H9 (cell line): Measurements from ENCODE around the gene LRRFIP2. TPM values are rescaled to one million over a fixed set of nuclear protein-coding genes. Genes with fewer than 3 reads are reported as not detected.

ENCODE experiments used
- DNase-seq: peaks from one replicate; pipeline ENCODE4 v3.0.0-alpha.2; 2017
- H2AFZ ChIP-seq: one replicate; pipeline ENCODE4 v1.6.1; 2013; ENCODE audit warnings: mild to moderate bottlenecking, low read length, control low read depth, moderate library complexity
- H2AK5ac ChIP-seq: 2 replicates; pipeline ENCODE4 v1.6.1; 2013; ENCODE audit warnings: low read length, control low read depth, mixed read lengths; ENCODE audit not compliant: insufficient read length
- H2BK120ac ChIP-seq: one replicate; pipeline ENCODE4 v1.6.1; 2013; ENCODE audit warnings: low read depth, mild to moderate bottlenecking, low read length, control low read depth, inconsistent platforms; ENCODE audit not compliant: poor library complexity, severe bottlenecking
- H2BK12ac ChIP-seq: 2 replicates; pipeline ENCODE4 v1.6.1; 2013; ENCODE audit warnings: low read length, control low read depth, mixed read lengths, low read depth; ENCODE audit not compliant: insufficient read length
- H2BK15ac ChIP-seq: 2 replicates; pipeline ENCODE4 v1.6.1; 2013; ENCODE audit warnings: low read depth, low read length, control low read depth
- H2BK20ac ChIP-seq: one replicate; pipeline ENCODE4 v1.6.1; 2013; ENCODE audit warnings: low read depth, mild to moderate bottlenecking, low read length, control low read depth, inconsistent platforms; ENCODE audit not compliant: poor library complexity, severe bottlenecking
- H2BK5ac ChIP-seq: 2 replicates; pipeline ENCODE4 v1.6.1; 2013; ENCODE audit warnings: low read length, control low read depth, mixed read lengths; ENCODE audit not compliant: insufficient read length
- H3K14ac ChIP-seq: 2 replicates; pipeline ENCODE4 v1.6.1; 2013; ENCODE audit warnings: low read length, control low read depth; ENCODE audit not compliant: insufficient read depth
- H3K18ac ChIP-seq: 2 replicates; pipeline ENCODE4 v1.6.1; 2013; ENCODE audit warnings: low read depth, mild to moderate bottlenecking, mixed read lengths, low read length, control low read depth; ENCODE audit not compliant: insufficient read length
- H3K23ac ChIP-seq: 2 replicates; pipeline ENCODE4 v1.6.1; 2013; ENCODE audit warnings: low read length, control low read depth, mixed read lengths, low read depth; ENCODE audit not compliant: insufficient read length
- H3K23me2 ChIP-seq: 2 replicates; pipeline ENCODE4 v1.6.1; 2013; ENCODE audit warnings: low read depth, mild to moderate bottlenecking, mixed read lengths, low read length, control low read depth; ENCODE audit not compliant: insufficient read length, poor library complexity, severe bottlenecking
- H3K27ac ChIP-seq: 2 replicates; pipeline ENCODE4 v1.5.1; 2013; ENCODE audit warnings: low read length, control low read depth, mixed read lengths, low read depth; ENCODE audit not compliant: insufficient read length
- H3K27me3 ChIP-seq: 2 replicates; pipeline ENCODE4 v1.6.1; 2013; ENCODE audit warnings: low read length, control low read depth, inconsistent platforms; ENCODE audit not compliant: insufficient read depth
- H3K4ac ChIP-seq: 2 replicates; pipeline ENCODE4 v1.6.1; 2013; ENCODE audit warnings: low read depth, mild to moderate bottlenecking, control low read depth, inconsistent platforms, low read length, moderate library complexity
- H3K4me1 ChIP-seq: 2 replicates; pipeline ENCODE4 v1.6.1; 2013; ENCODE audit warnings: low read length, control low read depth, inconsistent platforms; ENCODE audit not compliant: insufficient read depth
- H3K4me2 ChIP-seq: 2 replicates; pipeline ENCODE4 v1.6.1; 2013; ENCODE audit warnings: low read length, control low read depth, mixed read lengths; ENCODE audit not compliant: insufficient read length, insufficient read depth
- H3K56ac ChIP-seq: 2 replicates; pipeline ENCODE4 v1.6.1; 2013; ENCODE audit warnings: low read depth, mild to moderate bottlenecking, mixed read lengths, low read length, control low read depth; ENCODE audit not compliant: insufficient read length
- H3K79me1 ChIP-seq: 2 replicates; pipeline ENCODE4 v1.6.1; 2013; ENCODE audit warnings: low read depth, mild to moderate bottlenecking, moderate library complexity, low read length, control low read depth, inconsistent platforms; ENCODE audit not compliant: insufficient read depth, poor library complexity, severe bottlenecking
- H3K79me2 ChIP-seq: 2 replicates; pipeline ENCODE4 v1.6.1; 2013; ENCODE audit warnings: low read length, control low read depth, inconsistent platforms; ENCODE audit not compliant: insufficient read depth
- H3K9ac ChIP-seq: 2 replicates; pipeline ENCODE4 v1.6.1; 2013; ENCODE audit warnings: low read length, control low read depth, mixed read lengths; ENCODE audit not compliant: insufficient read length; ENCODE audit errors: extremely low read depth
- H3K9me3 ChIP-seq: one replicate; pipeline ENCODE4 v1.6.1; 2013; ENCODE audit warnings: low read depth, low read length, inconsistent platforms; ENCODE audit not compliant: control insufficient read depth
- H3T11ph ChIP-seq: one replicate; pipeline ENCODE4 v1.6.1; 2013; ENCODE audit warnings: mild to moderate bottlenecking, low read length, control low read depth, inconsistent platforms
- H4K20me1 ChIP-seq: one replicate; pipeline ENCODE4 v1.6.1; 2013; ENCODE audit not compliant: control insufficient read depth, insufficient read length, insufficient read depth
- H4K5ac ChIP-seq: 2 replicates; pipeline ENCODE4 v1.6.1; 2013; ENCODE audit warnings: low read depth, mild to moderate bottlenecking, mixed read lengths, low read length, control low read depth; ENCODE audit not compliant: insufficient read length
- H4K8ac ChIP-seq: replicated peaks from 2 replicates; pipeline ENCODE4 v1.6.1; 2013; ENCODE audit warnings: low read length, control low read depth, mixed read lengths, low read depth; ENCODE audit not compliant: insufficient read length
- H4K91ac ChIP-seq: 2 replicates; pipeline ENCODE4 v1.6.1; 2013; ENCODE audit warnings: low read depth, mild to moderate bottlenecking, moderate library complexity, mixed read lengths, low read length, control low read depth; ENCODE audit not compliant: insufficient read length
- H3K27ac Mint-ChIP-seq, 3 experiments: 2 replicates in 2 of 3; 3 replicates in 1 of 3; pipeline ENCODE4 v1.8.0; 2020 to 2021; ENCODE audit warnings: mixed read lengths in 3 of 3, mild to moderate bottlenecking in 1 of 3, moderate library complexity in 1 of 3
- H3K27me3 Mint-ChIP-seq: 2 replicates; pipeline ENCODE4 v1.8.0; 2021; ENCODE audit warnings: low read depth, mild to moderate bottlenecking, moderate library complexity, mixed read lengths
- H3K36me3 Mint-ChIP-seq, 3 experiments: 2 replicates in 2 of 3; 3 replicates in 1 of 3; pipeline ENCODE4 v1.8.0; 2020 to 2021; ENCODE audit warnings: low read depth in 3 of 3, mixed read lengths in 3 of 3; ENCODE audit not compliant: insufficient read depth in 1 of 3
- H3K4me1 Mint-ChIP-seq, 2 experiments: 2 replicates each; pipeline ENCODE4 v1.8.0; 2020; ENCODE audit warnings: mixed read lengths in 2 of 2
- H3K4me3 Mint-ChIP-seq, 2 experiments: 2 replicates in 1 of 2; 3 replicates in 1 of 2; pipeline ENCODE4 v1.8.0; 2020 to 2021; ENCODE audit warnings: mild to moderate bottlenecking in 2 of 2, mixed read lengths in 2 of 2, moderate library complexity in 1 of 2
- H3K9me3 Mint-ChIP-seq, 2 experiments: 2 replicates in 1 of 2; 3 replicates in 1 of 2; pipeline ENCODE4 v1.8.0; 2020; ENCODE audit warnings: mild to moderate bottlenecking in 2 of 2, mixed read lengths in 2 of 2, moderate library complexity in 1 of 2
- WGBS: extraction: QIAGEN DNeasy Blood & Tissue Kit; methylation state at CpG from one replicate; pipeline ENCODE4 v1.1.7; 2013; ENCODE audit warnings: missing lambda C conversion rate, low lambda C conversion rate, mixed read lengths; ENCODE audit not compliant: insufficient read length; ENCODE audit errors: extremely low coverage; 5-methylcytosine and 5-hydroxymethylcytosine counted together
- total RNA-seq: library from RNA; stranded (reverse); gene quantifications from 2 replicates; pipeline ENCODE4 v1.2.1, GENCODE V29; 2021
- TF ChIP-seq, protein P1 (sequence below): fragments of 200-600 bp; sonication (generic); conservative IDR thresholded peaks from 3 replicates; pipeline ENCODE4 v1.8.0; 2021; ENCODE audit warnings: antibody characterized with exemption, mild to moderate bottlenecking

Gene LRRFIP2
- total RNA-seq, 1 experiment from 2014 or later: 30.7 TPM

DNA sequence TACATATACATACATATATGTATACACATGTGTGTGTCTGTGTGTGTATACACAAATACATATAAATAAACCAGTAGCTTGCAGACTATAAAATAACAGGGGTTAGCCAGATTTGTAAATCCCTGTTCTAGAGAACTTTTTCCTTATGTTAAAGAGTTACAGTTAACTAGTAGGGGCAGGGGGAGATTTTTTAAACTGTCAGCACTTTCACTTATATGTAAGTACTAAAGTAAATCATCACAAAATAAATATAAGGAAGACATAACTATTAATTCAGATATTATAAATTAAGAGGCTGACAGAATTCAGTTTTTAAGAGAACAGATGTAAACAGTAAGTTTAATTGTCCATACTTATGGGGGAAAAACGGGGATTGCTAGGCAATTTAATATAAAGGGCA is 74.0 kb downstream of the LRRFIP2 start:
- H3K79me2 ChIP-seq: no peaks in the 10 kb centered on the region

More for the DNA sequence above, 74.0 kb downstream of the LRRFIP2 start:
- Histone ChIP-seq H4K91ac (no peak overlapping the region), H3K4me1 (no peaks in the 10 kb centered on the region), H3T11ph (no peak overlapping the region), H2BK12ac (no peak overlapping the region), H3K18ac (no peak overlapping the region), H2BK20ac (no peak overlapping the region), H2BK5ac (no peak overlapping the region), H3K9me3 (no peaks in the 10 kb centered on the region), H4K20me1 (no peaks in the 10 kb centered on the region), H3K27ac (no peak overlapping the region), H2AFZ (no peak overlapping the region), H3K23ac (no peak overlapping the region), H4K5ac (no peak overlapping the region), H3K79me1 (no peaks in the 10 kb centered on the region), H3K56ac (no peak overlapping the region), H2BK15ac (no peak overlapping the region), H3K4ac (no peak overlapping the region), H3K27me3 (no peaks in the 10 kb centered on the region), H3K9ac (no peak overlapping the region), H2BK120ac (no peak overlapping the region), H2AK5ac (no peak overlapping the region), H3K23me2 (no peaks in the 10 kb centered on the region), H3K4me2 (no peak overlapping the region), H4K8ac (no peak overlapping the region), H3K14ac (no peak overlapping the region)
- no peak for DNase-seq
- H3K9me3 Mint-ChIP-seq: no peaks in the 10 kb centered on the region
- H3K27ac Mint-ChIP-seq: no peak overlapping the region
- H3K27me3 Mint-ChIP-seq: no peaks in the 10 kb centered on the region
- no peak overlapping the region for H3K4me3 Mint-ChIP-seq
- H3K36me3 Mint-ChIP-seq: no peaks in the 10 kb centered on the region
- TF ChIP-seq, protein P1, sequence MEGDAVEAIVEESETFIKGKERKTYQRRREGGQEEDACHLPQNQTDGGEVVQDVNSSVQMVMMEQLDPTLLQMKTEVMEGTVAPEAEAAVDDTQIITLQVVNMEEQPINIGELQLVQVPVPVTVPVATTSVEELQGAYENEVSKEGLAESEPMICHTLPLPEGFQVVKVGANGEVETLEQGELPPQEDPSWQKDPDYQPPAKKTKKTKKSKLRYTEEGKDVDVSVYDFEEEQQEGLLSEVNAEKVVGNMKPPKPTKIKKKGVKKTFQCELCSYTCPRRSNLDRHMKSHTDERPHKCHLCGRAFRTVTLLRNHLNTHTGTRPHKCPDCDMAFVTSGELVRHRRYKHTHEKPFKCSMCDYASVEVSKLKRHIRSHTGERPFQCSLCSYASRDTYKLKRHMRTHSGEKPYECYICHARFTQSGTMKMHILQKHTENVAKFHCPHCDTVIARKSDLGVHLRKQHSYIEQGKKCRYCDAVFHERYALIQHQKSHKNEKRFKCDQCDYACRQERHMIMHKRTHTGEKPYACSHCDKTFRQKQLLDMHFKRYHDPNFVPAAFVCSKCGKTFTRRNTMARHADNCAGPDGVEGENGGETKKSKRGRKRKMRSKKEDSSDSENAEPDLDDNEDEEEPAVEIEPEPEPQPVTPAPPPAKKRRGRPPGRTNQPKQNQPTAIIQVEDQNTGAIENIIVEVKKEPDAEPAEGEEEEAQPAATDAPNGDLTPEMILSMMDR: no peak
- WGBS: no CpG with 5 or more reads among the region's 1 CpG
- peaks cover 0 to 5% of the 10 kb centered on the region in 2 experiments; a peak in 2 of 4 replicates for H3K4me1 Mint-ChIP-seq
